Measurements from ENCODE around the gene GINS2.

The GINS2 gene

DNA sequence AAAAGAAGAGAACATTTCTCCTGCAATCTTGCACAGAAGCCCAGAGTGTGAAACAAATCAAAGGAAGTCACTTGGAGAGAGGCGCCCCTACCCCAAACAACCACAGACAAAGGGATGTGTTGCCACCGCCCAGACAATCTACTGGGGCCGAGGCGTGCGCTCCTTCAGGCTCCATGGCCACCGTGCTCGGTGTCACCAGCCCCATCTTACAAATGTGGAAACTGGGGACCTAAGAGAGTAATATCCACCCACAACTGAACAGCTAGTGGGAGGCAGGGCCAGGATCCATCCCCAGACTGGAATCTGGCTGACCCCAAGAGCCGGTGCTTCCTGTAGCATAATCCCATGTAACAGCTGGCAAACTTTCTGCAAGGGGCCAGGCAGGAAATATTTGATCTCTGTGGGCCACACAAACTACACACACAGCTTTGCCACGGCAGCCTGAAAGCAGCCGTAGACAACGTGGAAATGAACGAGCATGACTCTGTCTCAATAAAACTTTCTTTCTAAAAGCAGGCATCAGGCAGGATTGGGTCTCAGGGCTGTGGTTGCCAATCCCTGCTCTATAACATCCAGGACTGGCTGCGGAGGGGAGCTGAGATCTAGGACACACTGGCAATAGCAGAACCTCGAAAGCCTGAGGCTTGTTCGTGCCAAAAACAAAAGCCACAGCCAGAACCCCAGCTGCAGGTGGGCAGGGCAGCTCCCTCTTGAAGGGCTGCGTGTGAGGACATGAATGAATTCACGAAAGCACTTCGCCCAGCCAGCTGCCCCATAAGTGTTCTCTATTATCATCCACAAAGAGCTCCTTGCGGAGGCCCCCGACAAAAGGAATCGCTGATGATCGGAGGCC, 26.6 kb upstream of the GINS2 start:
- no peak for DNase-seq

DNA sequence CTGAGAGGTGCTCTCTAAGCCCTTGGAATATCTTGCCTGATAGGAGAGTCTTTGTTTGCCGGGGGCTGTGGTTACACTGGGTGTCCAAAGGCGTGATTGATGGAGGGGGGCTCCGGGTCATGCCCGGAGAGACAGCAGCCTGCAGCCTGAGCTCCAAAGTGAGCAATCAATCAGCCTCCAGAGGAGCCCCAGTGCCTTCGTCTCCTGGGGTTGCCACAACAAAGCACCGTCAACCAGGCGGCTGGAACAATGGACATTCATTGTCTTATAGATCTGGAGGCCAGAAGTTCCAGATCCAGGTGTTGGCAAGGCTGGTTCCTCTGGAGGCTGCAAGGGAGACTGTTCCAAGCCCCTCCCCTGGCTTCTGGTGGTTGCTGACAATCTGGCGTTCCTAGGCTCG, 24.0 kb upstream of the GINS2 start:
- no peak for DNase-seq

- no peak for DNase-seq
Measured at GRCh38 chr16:85711982-85712587, 23.3 kb upstream of the GINS2 start.

- DNase-seq, result no peak
Measured at GRCh38 chr16:85710732-85711131, 22.0 kb upstream of the GINS2 start.

GRCh38 chr16:85709766-85710585, 21.2 kb upstream of the GINS2 start:
- no peak for DNase-seq

DNA sequence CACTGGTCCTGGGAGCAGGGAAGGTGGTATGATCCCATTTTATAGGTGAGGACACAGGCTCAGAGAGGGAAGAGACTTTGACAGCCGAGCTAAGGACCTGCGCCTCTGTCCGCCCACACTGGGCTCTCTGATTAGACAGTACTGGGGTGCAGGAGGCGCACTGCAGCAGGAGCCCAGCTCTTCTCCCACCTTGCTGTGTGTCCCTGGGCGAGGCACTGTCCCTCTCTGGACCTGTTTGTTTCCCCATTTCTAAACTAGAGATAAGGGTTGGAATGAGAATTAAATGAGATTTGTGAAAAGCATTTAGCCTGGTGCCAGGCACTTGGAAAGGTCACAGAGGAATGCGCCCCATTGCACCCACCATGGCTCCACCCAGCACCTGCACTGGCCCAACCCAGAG, 19.6 kb upstream of the GINS2 start:
- no peak for DNase-seq

GRCh38 chr16:85707528-85708095, 18.9 kb upstream of the GINS2 start:
- DNase-seq, result no peak

GRCh38 chr16:85706449-85707034, 17.8 kb upstream of the GINS2 start:
- DNase-seq, result no peak

DNA sequence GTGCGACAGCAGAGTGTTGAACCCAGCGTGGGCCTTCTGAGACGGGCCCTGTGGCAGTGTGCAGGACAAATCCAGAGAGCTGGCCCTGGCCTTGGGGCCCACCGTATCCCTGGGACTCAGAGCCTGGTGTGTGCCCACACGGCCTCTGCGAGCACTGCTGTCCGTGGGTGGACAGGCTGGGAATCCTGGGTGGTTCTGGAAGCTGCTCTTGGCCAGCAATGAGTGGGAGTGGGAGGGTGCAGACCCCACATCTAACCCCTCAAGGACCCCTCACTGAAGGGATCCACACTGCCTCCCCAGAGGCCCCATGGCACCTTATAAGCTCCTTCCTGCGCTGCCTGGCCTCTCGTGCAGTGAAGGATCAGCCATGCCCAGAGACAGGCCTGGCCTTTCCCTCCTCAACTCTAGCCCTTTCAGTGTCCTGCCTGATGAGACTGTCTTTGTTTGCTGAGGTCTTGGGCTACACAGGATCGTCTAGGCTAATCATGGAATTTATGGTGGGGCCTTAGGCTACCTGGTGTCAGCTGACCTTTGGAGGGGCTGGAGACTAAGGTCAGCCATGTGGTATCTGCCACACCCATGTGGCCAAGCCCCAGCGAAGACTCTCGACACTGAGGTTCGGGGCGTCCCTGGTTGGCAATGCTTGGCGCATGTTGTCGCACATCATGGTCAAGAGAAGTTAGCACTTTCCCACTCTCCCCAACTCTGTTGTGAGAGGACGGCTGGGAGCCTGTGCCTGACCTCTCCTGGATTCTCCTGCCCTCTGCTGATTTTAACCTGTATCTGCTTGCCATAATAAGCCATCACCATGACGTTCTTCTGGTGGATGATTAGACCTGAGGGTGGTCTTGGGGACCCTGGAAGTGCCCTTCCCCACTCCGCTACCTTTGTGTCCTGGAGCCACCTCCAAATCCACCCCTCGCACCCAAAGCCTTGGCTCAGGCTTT, 16.4 kb upstream of the GINS2 start:
- no peak for DNase-seq

DNA sequence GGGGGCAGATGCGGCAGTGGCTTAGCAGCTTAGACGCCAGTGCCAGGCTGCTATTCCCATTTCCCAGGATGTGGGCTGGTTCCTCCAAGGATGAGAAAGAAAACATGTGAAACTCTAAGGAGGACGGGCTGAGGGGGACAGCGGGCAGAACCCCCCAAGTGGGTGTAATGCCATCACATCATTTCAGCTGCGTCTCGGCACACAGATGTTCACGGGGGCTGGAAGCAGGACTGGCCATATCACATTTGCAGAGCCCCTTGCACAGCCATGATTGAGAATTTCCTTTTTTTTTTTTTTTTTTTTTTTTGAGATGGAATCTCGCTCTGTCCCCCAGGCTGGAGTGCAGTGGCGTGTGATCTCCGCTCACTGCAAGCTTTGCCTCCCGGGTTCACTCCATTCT, 15.3 kb upstream of the GINS2 start:
- DNase-seq, result no peak

- no peak for DNase-seq
Measured at GRCh38 chr16:85699628-85700027, 10.9 kb upstream of the GINS2 start.

DNA sequence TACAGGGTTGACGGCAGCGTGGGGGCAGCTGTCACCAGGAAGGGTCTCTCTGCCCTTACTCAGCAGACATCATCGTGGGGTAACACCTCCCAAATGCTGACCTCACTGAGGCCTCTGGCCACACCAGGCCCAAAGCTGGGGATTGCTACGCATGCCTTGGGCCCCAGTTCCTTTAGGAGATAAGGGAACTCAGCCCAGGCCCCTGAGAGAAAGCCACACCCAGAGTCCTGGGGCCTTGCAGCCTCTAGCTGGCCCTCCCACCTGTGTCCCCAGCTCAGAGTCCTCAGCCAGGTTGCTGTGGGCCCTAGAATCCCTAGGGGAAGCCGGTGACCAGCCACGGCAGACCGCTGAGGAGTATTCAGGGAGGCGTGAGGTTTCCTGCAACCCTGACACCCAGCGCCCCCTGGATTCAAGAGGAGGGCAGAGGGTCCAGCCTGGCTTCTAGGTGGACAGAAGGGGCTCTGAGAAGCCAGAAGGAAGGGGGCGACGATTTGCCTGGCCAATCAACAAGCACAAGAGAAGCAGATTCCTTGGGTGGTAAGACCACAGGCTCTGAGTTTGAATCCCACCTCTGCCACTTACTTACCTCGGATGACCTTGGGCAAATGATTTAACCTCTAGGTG, 10.3 kb upstream of the GINS2 start:
- DNase-seq, result no peak

- no peak for DNase-seq
Measured at GRCh38 chr16:85698459-85698891, 9.7 kb upstream of the GINS2 start.

DNA sequence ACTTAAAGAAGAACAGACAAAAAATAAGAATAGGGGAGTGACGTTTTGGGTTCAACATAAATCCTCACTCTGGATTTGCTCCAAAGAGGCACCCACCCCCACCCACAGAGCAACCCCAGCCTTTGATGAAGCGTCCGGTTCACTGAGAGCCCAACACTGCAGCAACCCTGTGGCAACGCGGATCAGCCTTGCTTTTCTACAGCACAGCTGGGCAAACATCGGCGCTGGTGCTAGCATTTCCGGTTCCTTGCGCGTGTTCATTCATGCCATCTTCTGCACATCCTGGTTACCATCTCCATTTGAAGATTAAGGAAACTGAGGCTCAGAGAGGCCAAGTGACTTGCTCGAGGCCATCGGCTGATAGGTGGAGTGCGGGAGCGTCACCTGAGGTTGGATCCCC, 8.7 kb upstream of the GINS2 start:
- no peak for DNase-seq

- DNase-seq, result no peak
Measured at GRCh38 chr16:85696781-85697180, 8.0 kb upstream of the GINS2 start.

- no peak for DNase-seq
Measured at GRCh38 chr16:85695196-85696128, 6.7 kb upstream of the GINS2 start.

- no peak for DNase-seq
Measured at GRCh38 chr16:85690469-85691064, 1.8 kb upstream of the GINS2 start.

GRCh38 chr16:85689950-85690320, 1.2 kb upstream of the GINS2 start:
- DNase-seq, result no peak

- no peak for DNase-seq
Measured at GRCh38 chr16:85689285-85689949, 663 bp upstream of the GINS2 start.

Measured in SW 1271 (cell line).